Lower leg skin (tissue), 3 donors: ENCODE measurements around the gene UPB1.

Experiments
- CTCF ChIP-seq, 3 donors: fragments of 450-650 bp; IDR thresholded peaks; one replicate each; pipeline ENCODE4 v1.5.1; 2016; ENCODE audit warnings: antibody characterized with exemption in 3 of 3, mild to moderate bottlenecking in 3 of 3, moderate library complexity in 2 of 3
- POLR2A ChIP-seq, 2 donors: fragments of 450-650 bp; IDR thresholded peaks; one replicate each; pipeline ENCODE4 v1.6.1; 2016 to 2017; ENCODE audit warnings: antibody characterized with exemption in 2 of 2, mild to moderate bottlenecking in 1 of 2, moderate library complexity in 1 of 2

GRCh38 chr22:24504540-24504939 lies 9.4 kb downstream of the UPB1 start:
- no peak for TF ChIP-seq CTCF (IDR thresholded peaks at IDR 0.05)
- no peak for TF ChIP-seq POLR2A (IDR thresholded peaks at IDR 0.05)
